HepG2 (cell line): ENCODE measurements around the gene IRF6. TPM values are rescaled to one million over a fixed set of nuclear protein-coding genes. Genes with fewer than 3 reads are reported as not detected.

ENCODE experiments used
- CEBPZ ChIP-seq: IDR thresholded peaks from 2 replicates; pipeline ENCODE4 v1.6.1; 2012; ENCODE audit warnings: low read length, improper control_type of control experiment
- FOSL1 ChIP-seq: sonication (generic); formaldehyde crosslinking; IDR thresholded peaks from 2 replicates; pipeline ENCODE4 v1.9.0; 2021; ENCODE audit warnings: missing genetic modification reagents, borderline replicate concordance
- FOSL2 ChIP-seq: sonication (generic); formaldehyde crosslinking; IDR thresholded peaks from 2 replicates; pipeline ENCODE4 v1.4.0; 2020; ENCODE audit warnings: missing genetic modification reagents
- JUN ChIP-seq: sonication (generic); formaldehyde crosslinking; IDR thresholded peaks from 2 replicates; pipeline ENCODE4 v1.4.0; 2020; ENCODE audit warnings: mild to moderate bottlenecking, missing genetic modification reagents
- KLF11 ChIP-seq: IDR thresholded peaks from 2 replicates; pipeline ENCODE4 v1.6.1; 2016; ENCODE audit warnings: missing compliant biosample characterization
- MLLT10 ChIP-seq: sonication (generic); formaldehyde crosslinking; IDR thresholded peaks from 2 replicates; pipeline ENCODE4 v1.4.0; 2020; ENCODE audit warnings: missing genetic modification reagents
- NFE2 ChIP-seq: sonication (generic); formaldehyde crosslinking; IDR thresholded peaks from 2 replicates; pipeline ENCODE4 v1.4.0; 2020; ENCODE audit warnings: missing genetic modification reagents
- NR2F6 ChIP-seq, 2 experiments: IDR thresholded peaks; 2 replicates each; pipeline ENCODE4 v1.6.1; 2016; ENCODE audit warnings: antibody characterized with exemption in 1 of 2, mild to moderate bottlenecking in 1 of 2
- SMAD9 ChIP-seq: sonication (generic); formaldehyde crosslinking; IDR thresholded peaks from 2 replicates; pipeline ENCODE4 v1.5.1; 2020; ENCODE audit warnings: mild to moderate bottlenecking, missing genetic modification reagents
- SRSF4 ChIP-seq: fragments of 200-400 bp; formaldehyde crosslinking; IDR thresholded peaks from one replicate; pipeline ENCODE4 v1.6.1; 2018; ENCODE audit warnings: mild to moderate bottlenecking, low read depth, low read length, moderate library complexity; ENCODE audit not compliant: poor library complexity, severe bottlenecking
- USF2 ChIP-seq, 2 experiments: sonication (generic) in 1 of 2; formaldehyde crosslinking in 1 of 2; IDR thresholded peaks; 2 replicates each; pipeline versions ENCODE4 v1.5.1 to v1.6.1; 2011 to 2020; ENCODE audit warnings: borderline replicate concordance in 1 of 2, low read depth in 1 of 2, low read length in 1 of 2, mild to moderate bottlenecking in 1 of 2, missing genetic modification reagents in 1 of 2, moderate library complexity in 1 of 2
- ZBTB21 ChIP-seq: sonication (generic); formaldehyde crosslinking; IDR thresholded peaks from 2 replicates; pipeline ENCODE4 v1.4.0; 2020; ENCODE audit warnings: missing genetic modification reagents
- ZBTB49 ChIP-seq: sonication (generic); formaldehyde crosslinking; IDR thresholded peaks from 2 replicates; pipeline ENCODE4 v1.4.0; 2020; ENCODE audit warnings: missing genetic modification reagents, borderline replicate concordance
- ZNF10 ChIP-seq: sonication (generic); formaldehyde crosslinking; IDR thresholded peaks from 2 replicates; pipeline ENCODE4 v1.4.0; 2020; ENCODE audit warnings: mild to moderate bottlenecking, low read depth, missing genetic modification reagents, borderline replicate concordance
- ZNF280B ChIP-seq: sonication (generic); formaldehyde crosslinking; IDR thresholded peaks from 2 replicates; pipeline ENCODE4 v1.5.0; 2020; ENCODE audit warnings: missing genetic modification reagents, mild to moderate bottlenecking, borderline replicate concordance
- ZNF580 ChIP-seq: IDR thresholded peaks from 2 replicates; pipeline ENCODE4 v1.6.1; 2016; ENCODE audit warnings: low read depth, borderline replicate concordance
- ZNF709 ChIP-seq: sonication (generic); formaldehyde crosslinking; IDR thresholded peaks from 2 replicates; pipeline ENCODE4 v1.5.0; 2020; ENCODE audit warnings: mild to moderate bottlenecking, missing genetic modification reagents
- ZNF788 ChIP-seq: sonication (generic); formaldehyde crosslinking; IDR thresholded peaks from 2 replicates; pipeline ENCODE4 v1.5.0; 2020; ENCODE audit warnings: mild to moderate bottlenecking, missing genetic modification reagents, borderline replicate concordance
- polyA plus RNA-seq, 8 experiments: library from polyadenylated mRNA; depleted of rRNA in 3 of 8; stranded (reverse) in 7 of 8; unstranded in 1 of 8; fragments of >200 nt; fragmentation: Illumina TruSeq in 4 of 8; extraction: Trizol in 4 of 8; gene quantifications; 2 replicates each; pipeline versions ENCODE4 v1.2.1 to v1.2.3, GENCODE V29; 2011 to 2016; ENCODE audit warnings: low read depth in 4 of 8, missing spikeins in 1 of 8, mixed read lengths in 1 of 8; ENCODE audit not compliant: insufficient read depth in 1 of 8
- total RNA-seq, 5 experiments: library from RNA; depleted of rRNA; stranded (reverse); fragments of >200 nt; fragmentation: Illumina TruSeq; extraction: Trizol; gene quantifications; 2 replicates each; pipeline ENCODE4 v1.2.3, GENCODE V29; 2016; ENCODE audit warnings: low read depth in 1 of 5

The IRF6 gene
- total and polyA plus RNA-seq, 2 of the 13 experiments (the other 11 are each of a cell fraction or from before 2014, with no cell fraction given) = 0.02 TPM; not detected in 1

GRCh38 chr1:209784265-209785169 is 21.4 kb downstream of the IRF6 start, which contains the start of gene C1orf74 (continued):
- no peak for TF ChIP-seq ZBTB49
- no peak for TF ChIP-seq JUN
- no peak for TF ChIP-seq MLLT10 (CRISPR knock-in tag)
- TF ChIP-seq SRSF4 = no peak
- TF ChIP-seq ZNF10 (CRISPR knock-in tag) = no peak
- no peak for TF ChIP-seq NR2F6 (IDR thresholded peaks at IDR 0.05)
- no peak for TF ChIP-seq NR2F6 (CRISPR knock-in tag; IDR thresholded peaks at IDR 0.05)
- TF ChIP-seq ZNF709 = peak; percentile 65; the same call in 1 of the 2 replicates
- peak; percentile 87 for TF ChIP-seq ZBTB21 (CRISPR knock-in tag)
- no peak for TF ChIP-seq KLF11 (CRISPR knock-in tag)
- no peak for TF ChIP-seq CEBPZ
- no peak for TF ChIP-seq NFE2 (CRISPR knock-in tag)
- TF ChIP-seq FOSL2 = peak; percentile 43; the same call in 1 of the 2 replicates
- TF ChIP-seq USF2 (IDR thresholded peaks at IDR 0.05; ENCODE audit: low read depth, low read length) = no peak
- TF ChIP-seq USF2 (CRISPR knock-in tag; IDR thresholded peaks at IDR 0.05; ENCODE audit: borderline replicate concordance) = no peak
- peak; percentile 81; the same call in 1 of the 2 replicates for TF ChIP-seq ZNF788 (CRISPR knock-in tag)
- peak; percentile 72; the same call in 1 of the 2 replicates for TF ChIP-seq ZNF280B
- no peak for TF ChIP-seq FOSL1 (CRISPR knock-in tag)
- TF ChIP-seq ZNF580 (CRISPR knock-in tag) = no peak
- no peak for TF ChIP-seq SMAD9 (CRISPR knock-in tag)
